K562 (cell line): ENCODE results near the gene AANAT. TPM values are rescaled to one million over a fixed set of nuclear protein-coding genes. Genes with fewer than 3 reads are reported as not detected.

ENCODE experiments used
- AFF4 ChIP-seq: sonication (generic); formaldehyde crosslinking; IDR thresholded peaks from 2 replicates; pipeline ENCODE4 v1.8.0; 2023; ENCODE audit warnings: mild to moderate bottlenecking, missing genetic modification reagents
- ATF6 ChIP-seq: sonication (generic); formaldehyde crosslinking; IDR thresholded peaks from 2 replicates; pipeline ENCODE4 v1.4.0; 2020; ENCODE audit warnings: mild to moderate bottlenecking, missing genetic modification reagents
- CBX5 ChIP-seq: IDR thresholded peaks from 2 replicates; pipeline ENCODE4 v1.6.1; 2014; ENCODE audit warnings: low read depth, borderline replicate concordance
- DDX20 ChIP-seq: fragments of 450-650 bp; IDR thresholded peaks from 2 replicates; pipeline ENCODE4 v1.6.1; 2016; ENCODE audit warnings: missing genetic modification characterization, low read depth, mild to moderate bottlenecking, missing compliant biosample characterization, moderate library complexity
- HOMEZ ChIP-seq: fragments of 250-450 bp; sonication (Bioruptor Pico); IDR thresholded peaks from 2 replicates; pipeline ENCODE4 v1.4.0; 2020; ENCODE audit warnings: mild to moderate bottlenecking, moderate library complexity
- MAFG ChIP-seq: fragments of 450-650 bp; conservative IDR thresholded peaks from 2 replicates; pipeline ENCODE4 v1.6.1; 2016; ENCODE audit warnings: missing genetic modification characterization, missing compliant biosample characterization
- POLR2B ChIP-seq: fragments of 450-650 bp; IDR thresholded peaks from 2 replicates; pipeline ENCODE4 v1.6.1; 2018; ENCODE audit warnings: low read depth; ENCODE audit not compliant: partially characterized antibody
- POU5F1 ChIP-seq: fragments of 150-350 bp; IDR thresholded peaks from 2 replicates; pipeline ENCODE4 v1.6.1; 2014; ENCODE audit warnings: borderline replicate concordance, low read length, low read depth, mild to moderate bottlenecking; ENCODE audit not compliant: partially characterized antibody
- SMARCC2 ChIP-seq: fragments of 450-650 bp; IDR thresholded peaks from 2 replicates; pipeline ENCODE4 v1.6.1; 2017; ENCODE audit warnings: antibody characterized with exemption, moderate library complexity, mild to moderate bottlenecking, low read depth
- TRIM28 ChIP-seq: fragments of 450-650 bp; IDR thresholded peaks from 2 replicates; pipeline ENCODE4 v1.6.1; 2017
- ZKSCAN8 ChIP-seq: fragments of 200-800 bp; sonication (Bioruptor generic); IDR thresholded peaks from 2 replicates; pipeline ENCODE4 v1.6.1; 2016; ENCODE audit warnings: missing genetic modification characterization, missing compliant biosample characterization
- ZNF395 ChIP-seq: fragments of 200-800 bp; sonication (Bioruptor generic); IDR thresholded peaks from 2 replicates; pipeline ENCODE4 v1.6.1; 2017; ENCODE audit warnings: missing genetic modification characterization, missing compliant biosample characterization
- ZNF507 ChIP-seq: conservative IDR thresholded peaks from 2 replicates; pipeline ENCODE4 v1.6.1; 2017; ENCODE audit warnings: missing genetic modification characterization, missing compliant biosample characterization
- polyA plus RNA-seq, 8 experiments: library from polyadenylated mRNA; depleted of rRNA in 4 of 8; stranded (reverse) in 5 of 8; unstranded in 3 of 8; fragments of >200 nt; fragmentation: Nextera tagmentation in 2 of 8; fragmentation: Illumina TruSeq in 1 of 8; extraction: Ambion mirVana in 2 of 8; extraction: Trizol in 1 of 8; gene quantifications; 2 replicates each; pipeline versions ENCODE4 v1.2.1 to v1.2.3, GENCODE V29; 2011 to 2014; ENCODE audit warnings: inconsistent platforms in 1 of 8, missing spikeins in 1 of 8
- total RNA-seq, 7 experiments: library from RNA; depleted of rRNA in 6 of 7; stranded (reverse); fragments of >200 nt in 6 of 7; fragmentation: Illumina TruSeq in 2 of 7; extraction: Trizol in 2 of 7; gene quantifications; 2 replicates each; pipeline versions ENCODE4 v1.2.1 to v1.2.3, GENCODE V29; 2011 to 2021; ENCODE audit warnings: low replicate concordance in 1 of 7
- TF ChIP-seq, protein P1 (sequence below), 2 experiments: fragments of 450-650 bp in 1 of 2; sonication (generic) in 1 of 2; formaldehyde crosslinking; conservative IDR thresholded peaks; 2 replicates each; pipeline versions ENCODE4 v1.4.0 to v1.8.1; 2020 to 2022; ENCODE audit warnings: mild to moderate bottlenecking in 1 of 2, missing genetic modification reagents in 1 of 2
- TF ChIP-seq, protein P2 (sequence below): conservative IDR thresholded peaks from 2 replicates; pipeline ENCODE4 v1.6.1; 2011; ENCODE audit warnings: low read depth, mild to moderate bottlenecking, low read length; ENCODE audit not compliant: control insufficient read depth

Gene AANAT
- total and polyA plus RNA-seq, 9 of the 15 experiments (the other 6 are each of a cell fraction or from before 2014, with no cell fraction given): not detected

DNA sequence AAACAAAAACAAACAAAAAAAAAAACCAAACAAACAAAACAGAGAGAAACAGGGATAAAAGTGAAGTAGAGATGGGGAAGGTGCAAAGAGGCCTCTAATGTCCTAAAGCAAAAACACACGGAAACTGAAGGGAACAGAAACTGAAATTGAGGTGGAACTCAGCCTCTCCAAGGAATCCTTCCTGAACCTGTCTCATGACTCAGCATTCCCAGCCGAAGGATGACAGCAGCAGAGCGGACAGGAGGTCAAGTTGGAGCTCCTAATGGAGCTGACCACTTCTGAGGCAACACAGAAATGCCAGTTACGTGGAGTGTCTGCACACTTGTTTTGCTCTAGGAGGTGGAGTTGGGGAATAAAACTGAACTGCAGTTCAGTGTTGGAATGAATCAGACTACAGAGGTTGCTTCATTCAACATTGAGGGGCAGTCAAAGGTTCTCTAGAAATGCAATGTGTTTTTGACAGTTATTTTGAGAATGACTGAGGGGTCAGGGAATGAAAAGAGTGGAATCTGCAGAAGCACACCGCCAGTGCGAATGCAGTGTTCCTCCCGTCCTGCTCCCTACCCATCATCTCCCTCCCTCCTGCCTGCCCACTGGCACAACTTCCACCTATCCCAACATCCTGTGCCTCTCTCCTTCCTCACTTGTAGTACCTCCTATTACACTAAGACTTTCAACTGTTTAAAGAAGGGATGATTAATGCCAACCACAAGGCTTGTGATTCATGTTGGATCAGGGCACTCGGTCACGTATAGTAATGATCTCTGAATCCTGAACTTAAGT is 20.8 kb upstream of the AANAT start (continued):
- TF ChIP-seq, protein P1, sequence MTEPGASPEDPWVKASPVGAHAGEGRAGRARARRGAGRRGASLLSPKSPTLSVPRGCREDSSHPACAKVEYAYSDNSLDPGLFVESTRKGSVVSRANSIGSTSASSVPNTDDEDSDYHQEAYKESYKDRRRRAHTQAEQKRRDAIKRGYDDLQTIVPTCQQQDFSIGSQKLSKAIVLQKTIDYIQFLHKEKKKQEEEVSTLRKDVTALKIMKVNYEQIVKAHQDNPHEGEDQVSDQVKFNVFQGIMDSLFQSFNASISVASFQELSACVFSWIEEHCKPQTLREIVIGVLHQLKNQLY (CRISPR knock-in tag; conservative IDR thresholded peaks at IDR 0.05): no peak
- TF ChIP-seq ZKSCAN8 (CRISPR knock-in tag): no peak
- no peak for TF ChIP-seq ZNF507 (tag)
- TF ChIP-seq POU5F1: no peak
- no peak for TF ChIP-seq CBX5
- peak; percentile 30; the same call in 1 of the 2 replicates for TF ChIP-seq SMARCC2
- 0 out of 2 replicates have a peak, but pooled peaks have one; percentile 40 for TF ChIP-seq ZNF395 (CRISPR knock-in tag)
- no peak for TF ChIP-seq HOMEZ
- TF ChIP-seq, protein P2, sequence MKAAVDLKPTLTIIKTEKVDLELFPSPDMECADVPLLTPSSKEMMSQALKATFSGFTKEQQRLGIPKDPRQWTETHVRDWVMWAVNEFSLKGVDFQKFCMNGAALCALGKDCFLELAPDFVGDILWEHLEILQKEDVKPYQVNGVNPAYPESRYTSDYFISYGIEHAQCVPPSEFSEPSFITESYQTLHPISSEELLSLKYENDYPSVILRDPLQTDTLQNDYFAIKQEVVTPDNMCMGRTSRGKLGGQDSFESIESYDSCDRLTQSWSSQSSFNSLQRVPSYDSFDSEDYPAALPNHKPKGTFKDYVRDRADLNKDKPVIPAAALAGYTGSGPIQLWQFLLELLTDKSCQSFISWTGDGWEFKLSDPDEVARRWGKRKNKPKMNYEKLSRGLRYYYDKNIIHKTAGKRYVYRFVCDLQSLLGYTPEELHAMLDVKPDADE: no peak
- TF ChIP-seq AFF4: no peak
- peak; percentile 24 for TF ChIP-seq POLR2B
- no peak for TF ChIP-seq TRIM28
- no peak for TF ChIP-seq DDX20 (tag)
- TF ChIP-seq ATF6 (CRISPR knock-in tag): no peak
- TF ChIP-seq MAFG: peak; percentile 98
